Measurements from ENCODE around the gene KMT2D.
"Not testable (repeated sequence)": the region's sequence is repeated elsewhere in the genome, so short reads cannot be mapped to it uniquely, and the experiment has no call there.

The KMT2D gene

DNA sequence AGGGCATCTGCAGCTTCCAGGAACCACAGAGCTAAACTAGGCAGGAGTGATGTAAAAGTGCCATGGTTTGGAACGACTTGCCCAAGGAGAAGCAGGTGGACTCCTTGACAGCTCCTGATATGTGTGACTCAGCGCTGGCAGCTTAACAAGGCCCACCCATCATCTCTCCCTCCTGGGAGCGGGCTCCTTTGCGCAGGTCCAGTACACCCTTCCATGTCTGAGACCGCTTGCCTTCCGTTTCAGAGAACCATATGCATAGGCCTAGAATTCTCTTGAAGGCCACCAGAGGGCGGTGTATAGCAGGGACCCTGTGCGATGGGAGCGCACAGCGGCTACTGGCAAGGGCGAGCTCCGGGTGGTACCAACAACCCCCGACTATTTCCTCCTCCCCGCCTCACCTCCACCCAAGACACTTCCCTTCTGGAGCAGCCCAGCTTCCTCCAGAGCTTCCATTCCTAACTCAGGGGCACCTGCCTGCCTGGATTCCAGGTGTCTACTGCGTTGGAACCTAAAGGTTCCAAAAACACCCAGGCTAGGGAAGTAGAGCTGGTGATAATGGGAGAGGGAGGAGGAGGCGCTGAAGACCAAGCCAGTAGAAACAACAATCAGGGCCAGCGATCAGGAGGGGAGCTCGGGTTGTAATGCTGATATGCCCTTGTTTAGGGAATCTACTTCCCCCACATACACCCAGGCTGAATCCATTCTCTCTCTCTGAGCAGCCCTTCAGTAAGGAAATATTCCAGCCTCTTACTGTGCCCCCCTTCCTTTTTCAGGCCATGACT lies 27.7 kb upstream of the KMT2D start:
- peak; percentile 75 to 77 for DNase-seq

DNA sequence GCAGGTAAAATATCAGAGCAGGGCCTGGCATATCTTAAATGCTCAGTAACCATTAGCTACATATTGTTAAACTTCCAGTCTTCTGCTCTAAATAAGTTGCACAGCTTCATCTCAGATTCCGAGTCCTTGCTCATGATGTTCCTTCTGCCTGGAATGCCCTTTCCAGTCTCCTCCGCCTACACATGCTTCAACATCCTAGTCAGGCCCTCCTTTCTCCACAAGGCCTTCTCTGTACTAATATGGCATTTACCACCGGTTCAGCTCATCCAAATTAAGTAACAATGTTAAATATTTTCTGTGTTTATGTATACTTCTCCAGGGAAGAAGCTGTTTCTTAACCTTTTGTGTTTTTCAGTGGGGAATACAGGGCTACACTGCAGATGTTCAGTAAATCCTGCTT lies 25.5 kb upstream of the KMT2D start:
- no peak for DNase-seq

GRCh38 chr12:49084438-49084837 lies 23.8 kb upstream of the KMT2D start:
- DNase-seq, result no peak

DNA sequence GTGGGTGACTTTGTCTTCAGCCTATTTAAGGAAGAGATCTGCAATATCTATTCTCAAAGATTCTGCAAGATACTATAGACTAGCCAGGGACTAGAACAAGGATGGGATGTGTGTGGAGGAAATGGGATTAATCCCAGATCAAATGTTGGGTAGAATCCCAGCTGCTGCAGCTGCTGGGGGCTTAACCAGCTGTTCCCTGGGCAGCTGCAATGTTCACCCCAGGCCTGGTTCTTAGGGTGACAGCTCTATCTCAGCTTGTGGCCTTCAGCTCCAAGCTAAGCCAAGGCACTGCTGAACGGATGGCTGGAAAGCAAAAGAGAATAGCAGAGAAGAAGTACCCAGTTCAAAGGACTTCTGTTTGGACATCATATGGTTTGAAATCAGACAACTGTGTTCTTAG lies 19.2 kb upstream of the KMT2D start:
- DNase-seq, result no peak

DNA sequence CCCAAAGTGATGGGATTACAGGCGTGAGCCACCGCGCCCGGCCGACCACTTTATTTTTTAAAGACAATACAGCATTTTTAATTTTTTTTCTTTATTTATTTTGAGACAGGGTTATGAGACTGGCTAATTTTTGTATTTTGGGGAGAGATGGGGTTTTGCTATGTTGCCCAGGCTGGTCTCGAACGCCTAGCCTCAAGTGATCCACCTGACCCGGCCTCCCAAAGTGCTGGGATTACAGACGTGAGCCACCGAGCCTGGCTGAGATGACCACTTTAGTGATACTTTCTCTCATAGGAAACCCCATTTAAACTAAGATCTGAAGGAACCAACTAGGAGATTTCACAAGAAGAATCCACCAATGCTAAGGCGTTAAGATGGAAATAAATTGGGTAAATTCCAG lies 10.4 kb upstream of the KMT2D start:
- no peak for DNase-seq

- DNase-seq, result peak; percentile 99
Measured at GRCh38 chr12:49069507-49070346, 9.1 kb upstream of the KMT2D start, which contains the start of gene RHEBL1. TSS of gene RHEBL1 (minus strand) at chr12:49069979. CDS start at chr12:49069785, 194 bp downstream.

DNA sequence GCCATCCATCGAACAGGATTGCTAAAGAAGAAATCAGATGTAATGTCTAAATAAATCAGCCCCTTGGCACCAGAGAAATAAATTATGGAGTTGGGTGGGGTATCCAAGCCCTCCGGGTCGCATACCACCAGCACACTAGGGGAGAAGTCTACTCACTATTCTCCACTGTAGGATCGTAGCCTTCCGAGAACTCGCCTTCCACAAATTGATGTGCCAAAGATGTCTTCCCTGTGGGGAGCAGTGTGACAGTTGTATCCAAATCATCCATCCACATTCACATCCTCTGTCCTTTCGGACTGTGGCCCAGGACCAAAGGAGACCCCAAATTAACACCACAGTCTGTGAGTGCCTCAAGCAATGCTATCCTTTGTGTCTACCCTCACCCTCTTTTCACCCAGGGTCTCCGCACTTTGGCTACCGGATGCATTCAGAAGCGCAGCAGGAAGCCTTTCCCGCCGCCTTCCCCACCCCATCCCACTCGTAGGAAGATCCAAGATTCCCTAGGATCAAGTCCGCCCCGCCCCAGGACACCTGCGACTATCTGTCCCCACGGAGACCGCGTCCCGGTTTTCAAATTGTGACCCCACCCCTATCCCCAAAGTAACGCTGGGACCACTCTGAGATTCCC lies 8.4 kb upstream of the KMT2D start:
- DNase-seq, result no peak

- no peak for DNase-seq
Measured at GRCh38 chr12:49066120-49066519, 5.5 kb upstream of the KMT2D start.

DNA sequence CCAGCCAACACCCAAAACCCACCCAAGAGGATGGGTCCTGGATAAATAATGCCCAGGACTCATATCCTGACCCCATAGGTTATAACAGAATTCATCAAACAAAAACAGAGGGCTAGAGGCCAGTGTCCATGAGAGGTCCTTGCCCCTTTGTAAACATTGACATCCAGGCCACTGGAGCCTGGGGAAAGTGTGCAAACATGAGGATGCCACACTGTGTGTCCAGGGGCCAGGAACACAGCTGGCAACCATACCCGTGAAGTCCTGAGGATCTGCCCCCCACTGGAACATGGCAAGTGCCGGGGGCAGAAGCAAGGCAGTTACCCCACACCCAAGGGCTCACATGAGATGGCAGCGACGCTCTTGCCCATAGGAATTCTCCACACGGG lies 4.2 kb upstream of the KMT2D start:
- DNase-seq, result no peak

DNA sequence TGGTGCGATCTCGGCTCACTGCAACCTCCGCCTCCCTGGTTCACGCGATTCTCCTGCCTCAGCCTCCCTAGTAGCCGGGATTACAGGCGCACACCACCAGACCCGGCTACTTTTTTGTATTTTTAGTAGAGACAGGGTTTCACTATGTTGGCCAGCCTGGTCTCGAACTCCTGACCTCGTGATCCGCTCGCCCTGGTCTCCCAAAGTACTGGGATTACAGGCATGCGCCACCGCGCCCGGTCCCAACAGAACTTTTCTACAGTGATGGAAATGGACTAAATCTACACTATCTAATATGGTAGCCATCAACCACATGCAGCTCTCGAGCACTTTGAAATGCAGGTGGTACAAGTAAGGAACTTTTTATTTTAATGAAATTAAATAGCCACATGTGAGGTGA lies 1.3 kb upstream of the KMT2D start:
- not testable (repeated sequence) for DNase-seq

DNA sequence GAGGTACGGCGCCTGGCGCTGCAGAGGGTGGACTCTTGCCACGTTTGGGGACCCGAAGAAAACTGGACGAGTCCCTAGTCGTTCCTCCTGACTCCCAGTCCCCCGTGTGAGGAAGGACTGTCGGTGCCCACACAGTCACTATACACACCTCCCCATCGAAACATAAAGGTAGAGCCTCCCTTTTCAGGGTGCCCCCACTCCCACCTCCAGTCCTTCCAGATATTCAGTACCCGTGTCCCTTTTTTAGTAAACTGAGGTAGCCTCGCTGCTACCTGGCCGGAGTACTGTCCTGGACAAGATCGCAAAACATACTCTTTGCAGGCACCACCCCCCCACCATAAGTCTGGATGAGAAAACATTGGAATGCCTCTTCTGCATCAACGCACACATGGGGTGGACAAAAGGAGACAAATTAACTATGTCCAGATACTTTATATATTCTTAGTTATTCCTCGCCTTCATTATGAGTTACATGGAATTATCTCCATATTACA lies 610 bp upstream of the KMT2D start:
- no peak for DNase-seq

GRCh38 chr12:49059299-49060171 lies 1.1 kb downstream of the KMT2D start:
- peak in 1 of 2 donors; percentile 23 for DNase-seq

- no peak for DNase-seq
Measured at GRCh38 chr12:49059045-49059298, 1.6 kb downstream of the KMT2D start.

GRCh38 chr12:49058366-49059044 lies 2.1 kb downstream of the KMT2D start:
- no peak for DNase-seq

DNA sequence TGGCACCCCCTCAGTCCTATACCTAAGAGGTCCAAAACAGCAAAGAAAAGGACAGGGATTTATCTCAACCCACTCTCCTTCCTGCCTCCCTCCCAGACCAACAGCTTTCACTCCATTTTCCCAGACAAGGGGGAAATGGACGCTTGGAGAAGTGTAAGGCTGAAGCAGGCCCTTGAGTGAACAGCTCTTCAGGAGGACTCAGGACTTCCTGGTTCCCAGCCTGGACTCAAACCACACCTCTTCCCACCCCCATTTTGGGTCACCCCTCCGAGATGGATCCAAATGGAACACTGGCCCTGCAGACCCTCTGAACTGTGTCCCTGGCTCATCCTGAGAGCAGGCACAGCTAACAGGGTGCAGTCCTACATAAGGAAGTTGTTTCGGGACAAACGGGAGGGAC lies 2.7 kb downstream of the KMT2D start:
- no peak for DNase-seq

- DNase-seq, result peak; percentile 76 to 79
Measured at GRCh38 chr12:49055978-49056754, 4.4 kb downstream of the KMT2D start.

DNA sequence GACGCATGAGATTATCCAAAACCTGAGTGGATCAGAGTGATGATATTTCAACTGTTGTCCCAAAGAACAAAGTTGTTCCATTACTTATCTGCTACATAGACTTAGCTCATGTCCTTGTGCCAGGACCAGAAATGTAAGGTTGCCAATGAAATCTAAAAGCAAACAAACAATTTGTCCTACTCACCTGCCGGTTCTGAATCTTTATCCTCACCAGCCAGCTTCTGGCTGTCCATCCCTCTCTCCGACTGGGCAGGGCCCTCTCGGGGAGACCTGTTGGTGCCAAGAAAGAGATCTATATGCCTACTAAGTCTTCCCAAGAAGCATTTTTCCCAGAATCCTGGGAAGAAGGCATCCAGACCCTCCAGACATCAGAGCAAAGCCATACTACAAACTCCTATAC lies 5.5 kb downstream of the KMT2D start:
- no peak for DNase-seq

DNA sequence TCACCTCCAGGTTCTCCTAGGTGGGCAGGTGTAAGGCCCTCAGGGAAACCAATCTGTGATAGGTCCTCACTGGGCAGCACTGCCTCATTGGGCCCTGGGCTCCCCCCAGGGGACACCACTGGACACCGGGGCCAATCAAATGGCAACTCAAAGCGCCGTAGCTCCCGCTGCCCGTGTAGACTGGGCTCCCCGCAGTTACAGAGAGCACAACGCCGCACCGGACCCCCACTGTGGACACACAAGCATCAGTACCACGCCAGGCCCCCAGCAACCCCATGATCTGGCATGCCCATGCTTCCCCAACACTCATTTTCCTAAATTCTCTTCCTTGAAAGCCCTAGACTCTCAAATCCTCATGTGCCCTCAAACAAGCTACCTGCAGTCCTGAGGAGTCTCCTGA lies 6.1 kb downstream of the KMT2D start:
- no peak for DNase-seq

GRCh38 chr12:49054096-49054495 lies 6.5 kb downstream of the KMT2D start:
- no peak for DNase-seq

GRCh38 chr12:49052451-49053208 lies 8.0 kb downstream of the KMT2D start:
- DNase-seq, result no peak

All from CD4-positive, alpha-beta T cell treated with Interleukin-1 beta for 1 hour (primary cell).